GM18858 (cell line): ENCODE results near the gene OR2W3.

ENCODE experiments used
- ATAC-seq: cut with Tn5 transposase; IDR thresholded peaks from one replicate; pipeline ENCODE4 v1.9.1; 2021; ENCODE audit not compliant: unreplicated experiment

Gene OR2W3

DNA sequence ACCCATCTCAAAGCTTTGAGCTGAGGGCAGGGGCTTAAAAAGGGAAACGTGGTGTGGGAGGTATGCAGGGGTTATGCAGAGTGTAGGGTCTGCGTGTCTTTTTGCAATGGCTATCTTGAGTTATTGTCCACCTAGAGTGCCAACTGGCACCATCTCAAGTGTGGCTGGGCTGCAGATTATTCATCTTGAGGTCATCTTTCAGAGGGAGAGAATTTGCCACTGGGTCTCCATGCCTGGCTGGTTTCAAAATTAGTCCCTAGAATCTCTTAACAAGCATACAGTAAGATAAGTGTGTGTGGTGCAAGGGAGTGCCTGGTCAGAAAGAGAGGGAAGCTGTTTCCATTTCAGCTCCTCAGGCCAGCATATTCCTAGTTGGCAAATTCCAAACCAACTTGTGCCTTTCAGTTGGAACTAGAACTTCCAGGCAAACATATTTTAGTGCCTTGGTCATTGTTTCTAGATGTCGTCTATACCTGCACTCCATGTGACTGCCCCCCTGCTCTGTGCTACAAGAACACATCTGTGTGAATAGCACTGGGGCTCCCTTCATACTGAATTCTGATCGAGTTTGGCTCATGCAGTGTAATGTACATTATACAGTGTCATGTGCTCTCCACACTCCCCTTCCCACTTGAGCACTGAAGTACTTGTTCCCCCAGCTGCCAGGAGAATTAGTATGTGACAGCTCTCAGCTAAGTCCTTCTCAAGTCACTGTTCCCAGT, 19.7 kb downstream of the OR2W3 start:
- no peak for ATAC-seq

DNA sequence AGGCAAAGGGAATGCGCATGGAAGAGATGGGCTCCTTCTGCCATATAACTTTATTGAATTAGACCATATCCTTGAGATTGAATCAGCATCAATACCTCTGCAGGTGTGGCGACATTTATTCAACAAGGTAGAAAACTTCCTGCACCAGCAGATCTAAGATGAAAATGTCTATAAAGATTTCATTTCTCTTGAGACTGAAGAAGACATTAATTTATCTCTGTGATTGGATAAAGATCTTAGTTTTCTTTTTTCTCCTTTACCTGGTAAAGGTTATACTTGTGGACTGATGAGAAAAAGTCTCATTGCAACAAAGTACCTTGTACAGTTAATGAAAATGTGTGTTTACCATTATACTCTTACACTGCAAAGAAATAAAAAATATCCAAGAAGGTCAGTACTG, 24.6 kb downstream of the OR2W3 start, which contains the start of gene OR2T8:
Gene OR2T8, plus strand, starts transcription at position 301 of the 400 bp plus-strand sequence. CDS start 766 bp downstream, outside the sequence.
- ATAC-seq, result no peak

DNA sequence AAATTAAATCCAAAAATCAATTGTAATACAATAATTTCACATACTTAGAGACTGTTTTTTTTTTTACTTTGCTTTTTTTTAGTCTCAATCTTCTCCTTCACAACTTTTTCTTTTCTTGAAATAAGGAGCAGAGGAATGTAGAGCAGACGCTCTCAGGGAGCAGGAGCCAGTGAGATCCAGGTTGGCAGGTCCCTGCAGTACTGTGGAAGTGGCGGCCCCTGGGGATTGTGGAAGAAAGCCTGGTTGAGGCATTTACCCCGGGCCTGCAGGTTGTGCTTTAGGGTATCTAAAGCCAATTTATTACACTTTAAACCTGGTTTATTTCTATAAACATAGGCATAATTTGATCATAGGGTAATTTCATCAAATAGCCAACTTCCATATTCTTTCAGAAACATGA, 28.6 kb downstream of the OR2W3 start:
- no peak for ATAC-seq

DNA sequence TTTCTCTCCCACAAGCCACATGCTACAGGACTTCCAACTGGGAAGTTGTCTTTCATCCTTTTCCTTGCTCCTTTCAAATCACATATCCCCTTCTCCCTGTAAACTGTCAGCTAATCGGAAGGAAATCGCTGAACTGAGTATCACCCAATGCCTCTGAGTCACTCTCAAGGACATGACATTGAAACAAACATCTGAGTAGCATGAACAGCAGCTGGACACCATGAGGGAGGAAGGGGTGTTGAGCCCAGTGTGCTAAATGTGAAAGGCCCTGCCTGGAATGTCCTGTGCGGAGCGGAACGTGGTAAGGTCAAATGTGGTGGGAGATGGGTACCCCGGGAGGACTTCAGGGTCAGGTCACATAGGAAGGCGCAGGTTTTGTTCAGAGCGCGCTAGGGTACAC, 29.5 kb downstream of the OR2W3 start, which contains the start of gene OR2AJ1:
Gene OR2AJ1, plus strand, starts transcription at position 22 of the 400 bp plus-strand sequence. CDS start 8,880 bp downstream, outside the sequence.
- no peak for ATAC-seq

DNA sequence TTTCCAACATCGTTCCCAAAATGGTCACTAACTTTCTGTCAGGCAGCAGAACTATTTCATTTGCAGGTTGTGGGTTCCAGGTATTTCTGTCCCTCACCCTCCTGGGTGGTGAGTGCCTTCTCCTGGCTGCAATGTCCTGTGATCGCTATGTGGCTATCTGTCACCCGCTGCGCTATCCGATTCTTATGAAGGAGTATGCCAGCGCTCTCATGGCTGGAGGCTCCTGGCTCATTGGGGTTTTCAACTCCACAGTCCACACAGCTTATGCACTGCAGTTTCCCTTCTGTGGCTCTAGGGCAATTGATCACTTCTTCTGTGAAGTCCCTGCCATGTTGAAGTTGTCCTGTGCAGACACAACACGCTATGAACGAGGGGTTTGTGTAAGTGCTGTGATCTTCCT, 38.6 kb downstream of the OR2W3 start:
- ATAC-seq, result no peak

DNA sequence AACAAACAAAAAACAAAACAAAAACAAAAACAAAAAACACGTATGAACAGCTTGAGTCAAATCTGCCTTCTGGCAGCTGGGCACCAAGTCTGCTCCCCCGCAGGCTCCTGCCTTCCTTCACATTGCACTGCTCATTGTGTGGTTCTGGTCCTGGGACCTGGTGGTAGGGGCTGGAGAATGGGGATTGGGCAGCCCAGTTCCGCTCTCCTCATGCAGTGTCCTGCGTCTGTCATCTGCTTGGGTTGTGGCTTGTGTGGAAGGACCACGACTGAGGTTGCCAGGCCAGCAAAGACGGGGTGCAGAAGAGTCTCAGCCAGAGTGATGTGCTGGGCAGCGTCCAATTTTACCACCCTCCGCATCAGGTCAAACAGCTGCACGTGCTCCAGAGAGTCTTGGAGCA, 40.4 kb downstream of the OR2W3 start:
- no peak for ATAC-seq

DNA sequence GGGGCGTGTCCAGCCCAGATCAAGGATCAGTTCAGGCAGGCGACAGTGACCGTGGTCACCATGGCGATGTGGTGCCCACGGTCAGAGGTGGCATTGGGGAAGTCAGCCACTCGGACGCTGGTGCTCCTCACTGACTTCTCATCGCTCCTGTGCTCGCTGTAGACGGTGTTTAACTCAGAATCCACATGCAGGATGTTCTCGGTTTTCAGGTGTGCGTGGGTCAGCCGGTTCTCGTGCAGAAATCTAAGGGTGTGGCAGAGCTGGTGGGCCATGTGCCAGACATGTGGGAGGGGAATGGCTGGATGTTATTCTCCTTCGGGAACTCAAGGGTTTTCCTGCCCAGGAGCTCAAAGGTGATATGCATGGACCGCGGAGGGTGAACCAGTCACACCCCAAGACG, 41.0 kb downstream of the OR2W3 start:
- no peak for ATAC-seq

DNA sequence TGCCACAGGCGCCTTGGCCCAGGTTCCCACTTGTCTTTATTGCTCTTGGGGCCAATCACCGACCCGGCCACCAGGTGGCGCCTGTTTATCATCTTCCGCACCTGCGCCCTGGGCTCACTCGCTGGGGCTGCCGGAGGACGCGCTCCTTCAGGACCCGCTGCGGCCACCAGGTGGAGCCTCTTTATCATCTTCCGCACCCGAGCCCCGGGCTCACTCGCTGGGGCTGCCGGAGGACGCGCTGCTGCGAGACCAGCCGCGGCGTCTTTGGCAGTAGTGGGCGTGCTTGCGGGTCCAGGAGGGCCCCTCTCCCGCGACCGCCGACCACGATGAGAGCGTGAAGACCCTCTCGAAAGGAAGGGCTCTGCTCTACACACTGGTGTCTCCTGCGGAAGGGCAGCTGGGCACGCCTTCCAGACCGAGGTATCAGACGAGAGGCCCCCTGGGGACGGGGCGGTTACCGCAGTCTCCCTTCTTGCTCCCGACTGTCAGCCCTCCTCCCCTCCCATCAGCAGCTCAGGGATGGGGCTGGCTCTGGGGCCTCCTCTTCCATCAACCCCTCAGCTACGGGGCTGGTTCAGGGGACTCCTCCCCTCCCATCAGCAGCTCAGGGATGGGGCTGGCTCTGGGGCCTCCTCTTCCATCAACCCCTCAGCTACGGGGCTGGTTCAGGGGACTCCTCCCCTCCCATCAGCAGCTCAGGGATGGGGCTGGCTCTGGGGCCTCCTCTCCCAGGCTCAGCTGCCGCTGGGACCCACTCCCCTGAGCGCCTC, 41.8 kb downstream of the OR2W3 start:
- ATAC-seq, result peak; percentile 99

DNA sequence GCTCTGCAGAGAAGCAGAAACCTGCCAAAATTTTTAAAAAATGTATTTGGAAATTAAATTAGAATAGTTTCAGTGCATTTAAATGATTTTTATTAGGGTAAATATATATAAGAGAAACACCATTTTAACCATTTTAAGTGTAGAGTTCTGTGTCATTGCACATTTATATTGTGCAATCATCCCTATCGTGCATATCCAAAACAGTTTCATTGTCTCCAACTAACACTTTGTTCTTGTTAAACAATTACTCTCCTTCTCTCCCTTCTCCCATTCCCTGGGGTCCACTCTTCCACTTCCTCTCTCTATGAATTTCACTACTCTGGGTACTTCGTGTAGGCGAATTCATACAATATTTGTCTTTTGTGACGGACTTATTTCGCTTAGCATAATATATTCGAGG, 47.2 kb downstream of the OR2W3 start:
- no peak for ATAC-seq
